K562 (cell line): ENCODE measurements around the gene TTC4. TPM values are rescaled to one million over a fixed set of nuclear protein-coding genes. Genes with fewer than 3 reads are reported as not detected.

ENCODE experiments used
- CC2D1A ChIP-seq: fragments of 450-650 bp; IDR thresholded peaks from 2 replicates; pipeline ENCODE4 v1.6.1; 2017; ENCODE audit warnings: mild to moderate bottlenecking
- ELK1 ChIP-seq: sonication (generic); formaldehyde crosslinking; IDR thresholded peaks from 2 replicates; pipeline ENCODE4 v1.8.1; 2022; ENCODE audit warnings: missing genetic modification reagents
- HDAC2 ChIP-seq: fragments of 450-650 bp; IDR thresholded peaks from 2 replicates; pipeline ENCODE4 v1.6.1; 2016; ENCODE audit warnings: mild to moderate bottlenecking
- MBD1 ChIP-seq: fragments of 250-450 bp; sonication (Bioruptor Pico); IDR thresholded peaks from 2 replicates; pipeline ENCODE4 v1.8.0; 2022; ENCODE audit warnings: inconsistent platforms
- MCM5 ChIP-seq: fragments of 450-650 bp; IDR thresholded peaks from 2 replicates; pipeline ENCODE4 v1.6.1; 2016; ENCODE audit warnings: low read depth
- MCM7 ChIP-seq, 2 experiments: fragments of 450-650 bp; IDR thresholded peaks; 2 replicates each; pipeline ENCODE4 v1.6.1; 2016 to 2018
- NEUROD1 ChIP-seq: fragments of 150-350 bp; IDR thresholded peaks from 2 replicates; pipeline ENCODE4 v1.6.1; 2014; ENCODE audit warnings: borderline replicate concordance, low read length, low read depth; ENCODE audit not compliant: partially characterized antibody
- PHB2 ChIP-seq: fragments of 450-650 bp; IDR thresholded peaks from 2 replicates; pipeline ENCODE4 v1.6.1; 2017; ENCODE audit warnings: low read depth
- RCOR1 ChIP-seq, 2 experiments: IDR thresholded peaks; 2 replicates each; pipeline ENCODE4 v1.6.1; 2012; ENCODE audit warnings: low read depth in 2 of 2, low read length in 2 of 2, borderline replicate concordance in 1 of 2, improper control_type of control experiment in 1 of 2
- TCF7 ChIP-seq: sonication (generic); IDR thresholded peaks from 2 replicates; pipeline ENCODE4 v1.6.1; 2016; ENCODE audit warnings: antibody characterized with exemption, borderline replicate concordance
- ZNF146 ChIP-seq: IDR thresholded peaks from one replicate; pipeline ENCODE4 v1.6.1; 2018; ENCODE audit warnings: missing compliant biosample characterization; ENCODE audit not compliant: unreplicated experiment
- ZNF77 ChIP-seq: fragments of 250-450 bp; sonication (Bioruptor Pico); IDR thresholded peaks from 2 replicates; pipeline ENCODE4 v1.5.0; 2020
- polyA plus RNA-seq, 8 experiments: library from polyadenylated mRNA; depleted of rRNA in 4 of 8; stranded (reverse) in 5 of 8; unstranded in 3 of 8; fragments of >200 nt; fragmentation: Nextera tagmentation in 2 of 8; fragmentation: Illumina TruSeq in 1 of 8; extraction: Ambion mirVana in 2 of 8; extraction: Trizol in 1 of 8; gene quantifications; 2 replicates each; pipeline versions ENCODE4 v1.2.1 to v1.2.3, GENCODE V29; 2011 to 2014; ENCODE audit warnings: inconsistent platforms in 1 of 8, missing spikeins in 1 of 8
- total RNA-seq, 7 experiments: library from RNA; depleted of rRNA in 6 of 7; stranded (reverse); fragments of >200 nt in 6 of 7; fragmentation: Illumina TruSeq in 2 of 7; extraction: Trizol in 2 of 7; gene quantifications; 2 replicates each; pipeline versions ENCODE4 v1.2.1 to v1.2.3, GENCODE V29; 2011 to 2021; ENCODE audit warnings: low replicate concordance in 1 of 7
- TF ChIP-seq, protein P1 (sequence below), 2 experiments: fragments of 450-650 bp; formaldehyde crosslinking in 1 of 2; IDR thresholded peaks; 2 replicates each; pipeline versions ENCODE4 v1.4.0 to v1.6.1; 2014 to 2020; ENCODE audit warnings: mild to moderate bottlenecking in 2 of 2, borderline replicate concordance in 1 of 2, low read depth in 1 of 2

The TTC4 gene
- total and polyA plus RNA-seq, 9 of the 15 experiments (the other 6 are each of a cell fraction or from before 2014, with no cell fraction given), result 36.3 to 111 (median 54.1) TPM

GRCh38 chr1:54715493-54716298 lies at the start of gene TTC4 (continued):
- no peak for TF ChIP-seq PHB2
- TF ChIP-seq MCM5, result no peak
- TF ChIP-seq CC2D1A, result no peak
- no peak for TF ChIP-seq MCM7 (IDR thresholded peaks at IDR 0.05)
- no peak for TF ChIP-seq ZNF146 (CRISPR knock-in tag)
- TF ChIP-seq ZNF77, result no peak
- TF ChIP-seq RCOR1 (IDR thresholded peaks at IDR 0.05; ENCODE audit: borderline replicate concordance in 1 of 2, low read depth in 2 of 2, low read length in 2 of 2), result peak; percentile 39 to 83; a peak in 2 of 4 replicates
- TF ChIP-seq MBD1, result no peak
- peak; percentile 83; the same call in 1 of the 2 replicates for TF ChIP-seq HDAC2
- TF ChIP-seq ELK1 (CRISPR knock-in tag), result no peak
- TF ChIP-seq, protein P1, sequence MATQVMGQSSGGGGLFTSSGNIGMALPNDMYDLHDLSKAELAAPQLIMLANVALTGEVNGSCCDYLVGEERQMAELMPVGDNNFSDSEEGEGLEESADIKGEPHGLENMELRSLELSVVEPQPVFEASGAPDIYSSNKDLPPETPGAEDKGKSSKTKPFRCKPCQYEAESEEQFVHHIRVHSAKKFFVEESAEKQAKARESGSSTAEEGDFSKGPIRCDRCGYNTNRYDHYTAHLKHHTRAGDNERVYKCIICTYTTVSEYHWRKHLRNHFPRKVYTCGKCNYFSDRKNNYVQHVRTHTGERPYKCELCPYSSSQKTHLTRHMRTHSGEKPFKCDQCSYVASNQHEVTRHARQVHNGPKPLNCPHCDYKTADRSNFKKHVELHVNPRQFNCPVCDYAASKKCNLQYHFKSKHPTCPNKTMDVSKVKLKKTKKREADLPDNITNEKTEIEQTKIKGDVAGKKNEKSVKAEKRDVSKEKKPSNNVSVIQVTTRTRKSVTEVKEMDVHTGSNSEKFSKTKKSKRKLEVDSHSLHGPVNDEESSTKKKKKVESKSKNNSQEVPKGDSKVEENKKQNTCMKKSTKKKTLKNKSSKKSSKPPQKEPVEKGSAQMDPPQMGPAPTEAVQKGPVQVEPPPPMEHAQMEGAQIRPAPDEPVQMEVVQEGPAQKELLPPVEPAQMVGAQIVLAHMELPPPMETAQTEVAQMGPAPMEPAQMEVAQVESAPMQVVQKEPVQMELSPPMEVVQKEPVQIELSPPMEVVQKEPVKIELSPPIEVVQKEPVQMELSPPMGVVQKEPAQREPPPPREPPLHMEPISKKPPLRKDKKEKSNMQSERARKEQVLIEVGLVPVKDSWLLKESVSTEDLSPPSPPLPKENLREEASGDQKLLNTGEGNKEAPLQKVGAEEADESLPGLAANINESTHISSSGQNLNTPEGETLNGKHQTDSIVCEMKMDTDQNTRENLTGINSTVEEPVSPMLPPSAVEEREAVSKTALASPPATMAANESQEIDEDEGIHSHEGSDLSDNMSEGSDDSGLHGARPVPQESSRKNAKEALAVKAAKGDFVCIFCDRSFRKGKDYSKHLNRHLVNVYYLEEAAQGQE (IDR thresholded peaks at IDR 0.05; ENCODE audit: borderline replicate concordance), result no peak
- TF ChIP-seq, protein P1 (CRISPR knock-in tag; IDR thresholded peaks at IDR 0.05; ENCODE audit: low read depth), result peak; percentile 64; the same call in 1 of the 2 replicates
- TF ChIP-seq NEUROD1, result peak; percentile 88
- peak; percentile 46; the same call in 1 of the 2 replicates for TF ChIP-seq TCF7
